HG03432 (cell line): Measurements from ENCODE around the gene TEX51.
A peak's percentile ranks its signal among the peaks of the same experiment; 100 is the strongest.

Source experiments
- ATAC-seq: cut with Tn5 transposase; IDR thresholded peaks from one replicate; pipeline ENCODE4 v1.9.1; 2021; ENCODE audit warnings: mild to moderate bottlenecking, moderate library complexity; ENCODE audit not compliant: unreplicated experiment

The TEX51 gene

DNA sequence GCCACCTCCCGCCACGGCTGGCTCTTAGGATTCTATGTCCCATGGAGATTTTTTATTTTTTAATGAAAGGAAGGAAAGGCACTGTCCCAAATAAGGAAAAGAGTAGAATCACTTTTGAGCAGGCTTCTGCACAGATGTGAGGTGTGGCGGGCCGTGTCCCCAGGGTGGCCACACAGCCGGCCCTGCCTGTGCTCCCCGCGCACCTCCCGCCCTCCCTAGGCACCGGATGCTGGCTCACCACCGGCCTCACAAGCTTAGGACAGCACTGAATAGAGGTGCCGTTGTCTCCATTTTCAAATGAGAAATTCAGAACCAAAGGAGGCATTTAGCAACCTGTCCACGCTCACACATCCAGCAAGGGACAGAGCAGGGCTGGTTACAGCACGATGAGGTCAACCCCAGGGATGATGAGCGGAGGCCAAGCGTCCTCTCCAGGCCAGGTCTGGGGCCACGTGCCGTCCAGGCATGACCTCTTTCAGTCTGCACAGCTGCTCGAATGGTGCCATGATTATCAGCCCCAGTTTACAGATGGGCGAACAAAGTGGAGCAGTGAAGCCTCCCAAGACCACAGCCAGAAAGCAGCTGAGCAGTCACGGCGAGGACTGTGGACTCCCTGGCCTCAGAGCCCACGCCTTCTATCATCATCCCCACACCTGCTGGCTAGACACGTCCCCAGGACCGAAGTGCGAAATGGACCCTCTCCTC, 20.7 kb upstream of the TEX51 start:
- ATAC-seq, result no peak

DNA sequence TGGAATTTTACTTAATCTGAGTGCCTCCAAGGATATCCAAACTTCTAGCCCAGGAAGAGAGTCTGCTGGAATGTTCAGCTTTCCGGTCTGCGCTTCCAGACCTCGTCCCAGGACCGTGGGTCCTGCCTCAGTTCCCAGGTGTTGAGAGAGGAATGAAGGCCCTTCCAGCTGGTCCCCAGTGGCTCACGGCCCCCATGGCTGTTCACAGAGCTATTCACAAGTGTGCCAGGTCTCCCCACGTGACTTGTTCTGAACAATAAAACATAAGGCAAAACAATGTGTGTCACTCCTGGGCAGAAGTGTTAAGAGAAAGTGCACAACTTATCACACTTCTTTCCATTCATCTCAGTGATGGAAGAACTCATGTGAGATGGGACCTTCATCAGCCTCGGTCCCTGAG, 20.1 kb upstream of the TEX51 start:
- ATAC-seq, result no peak

DNA sequence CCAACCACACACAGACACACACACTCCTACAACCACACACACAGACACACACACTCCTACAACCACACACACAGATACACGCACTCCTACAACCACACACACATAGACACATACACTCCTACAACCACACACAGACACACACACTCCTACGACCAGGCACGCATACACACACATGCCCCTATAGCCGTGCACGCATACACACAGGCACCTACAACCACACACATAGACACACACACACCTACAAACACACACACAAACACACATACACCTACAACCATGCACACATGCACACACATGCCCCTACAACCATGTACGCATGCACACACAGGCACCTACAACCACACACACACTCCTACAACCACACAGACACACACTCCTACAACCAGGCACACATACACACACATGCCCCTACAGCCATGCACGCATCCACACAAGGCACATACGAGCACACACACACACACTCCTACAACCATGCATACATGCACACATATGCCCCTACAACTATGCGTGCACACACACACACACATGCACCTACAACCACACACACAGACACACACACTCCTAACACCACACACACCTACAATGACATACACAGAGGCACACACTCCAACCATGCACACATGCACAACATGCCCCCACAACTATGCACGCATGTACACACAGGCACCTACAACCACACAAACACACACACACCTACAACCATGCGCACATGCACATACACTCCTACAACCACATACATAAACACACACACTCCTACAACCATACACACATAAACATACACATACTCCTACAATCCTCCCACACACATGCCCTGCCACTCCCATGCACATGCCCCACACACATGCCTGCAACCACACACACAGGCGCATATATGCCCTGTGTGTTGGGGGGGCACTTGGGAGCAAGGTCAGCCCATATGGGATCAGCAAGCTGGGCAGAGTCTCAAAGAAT, 19.1 kb upstream of the TEX51 start:
- no peak for ATAC-seq

DNA sequence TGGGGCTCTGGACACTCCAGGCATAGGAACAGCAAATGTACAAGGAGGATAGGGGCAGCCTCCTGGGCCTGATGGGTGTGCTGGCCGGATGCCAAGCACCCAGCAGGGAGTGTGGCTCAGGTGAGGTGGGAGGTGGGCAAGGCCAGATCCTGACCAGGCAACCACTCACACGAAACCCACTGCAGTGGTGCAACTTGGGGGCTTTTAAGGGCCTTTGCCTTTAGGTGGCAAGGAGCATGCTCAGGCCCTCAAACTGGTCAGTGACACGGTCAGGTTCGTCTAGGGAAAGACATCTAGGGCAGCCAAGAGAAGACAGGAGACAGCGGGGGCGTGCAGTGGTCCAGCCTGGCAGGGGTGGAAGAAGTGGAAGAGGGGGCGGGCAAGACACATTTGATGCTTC, 18.4 kb upstream of the TEX51 start:
- no peak for ATAC-seq

DNA sequence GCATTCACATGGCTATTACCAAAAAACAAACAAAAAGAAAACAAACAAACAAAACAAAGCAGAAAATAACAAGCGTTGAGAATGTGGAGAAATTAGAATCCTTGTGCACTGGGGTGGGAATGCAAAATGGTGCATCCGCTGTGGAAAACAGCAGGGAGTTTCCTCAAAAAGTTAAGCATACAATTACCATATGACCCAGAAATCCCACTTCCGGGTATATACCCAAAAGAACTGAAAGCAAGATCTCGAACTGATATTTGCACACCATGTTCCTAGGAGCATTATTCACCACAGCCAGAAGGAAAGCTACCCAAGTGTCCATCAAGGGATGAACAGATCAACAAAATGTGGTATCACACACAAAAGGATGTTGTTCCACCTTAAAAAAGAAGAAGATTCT, 17.9 kb upstream of the TEX51 start:
- no peak for ATAC-seq

DNA sequence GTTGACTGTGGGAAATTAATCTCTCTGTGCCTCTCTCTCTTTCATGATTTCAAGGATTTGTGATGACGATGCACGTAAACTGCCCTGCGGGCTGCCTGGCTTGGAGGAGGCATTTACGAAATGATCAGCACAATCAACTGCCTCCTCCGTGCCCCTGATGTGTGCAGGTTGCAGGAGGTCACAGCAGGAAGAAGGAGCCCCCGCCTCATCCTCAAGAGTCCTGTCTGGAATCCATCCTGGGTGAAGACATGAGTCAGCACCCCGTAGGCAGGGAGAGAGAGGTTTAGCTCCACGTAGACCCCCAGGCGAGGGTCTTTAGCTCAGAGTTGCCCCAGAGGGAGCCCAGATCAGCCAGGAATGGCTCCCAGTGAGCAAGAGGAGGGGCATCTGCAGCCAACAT, 17.1 kb upstream of the TEX51 start:
- ATAC-seq, result no peak

DNA sequence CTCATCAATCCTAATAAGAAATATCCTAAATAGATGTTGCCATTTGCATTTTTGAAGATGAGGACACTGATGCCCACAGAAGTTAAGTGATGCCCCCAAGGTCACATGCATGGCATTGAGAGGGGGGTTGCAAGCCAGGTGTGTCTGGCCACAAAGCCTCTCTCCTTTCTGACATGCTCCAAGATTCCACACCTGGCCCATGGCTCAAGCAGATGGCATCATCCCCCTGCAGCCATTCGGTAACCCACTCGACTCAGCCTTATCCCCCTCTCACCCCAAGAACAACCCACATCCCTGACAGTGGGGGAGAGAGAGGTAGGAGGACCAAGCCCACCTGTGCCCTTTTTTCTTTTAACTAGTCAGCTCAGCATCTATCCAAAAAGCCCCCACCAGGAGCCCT, 16.5 kb upstream of the TEX51 start:
- ATAC-seq, result no peak

DNA sequence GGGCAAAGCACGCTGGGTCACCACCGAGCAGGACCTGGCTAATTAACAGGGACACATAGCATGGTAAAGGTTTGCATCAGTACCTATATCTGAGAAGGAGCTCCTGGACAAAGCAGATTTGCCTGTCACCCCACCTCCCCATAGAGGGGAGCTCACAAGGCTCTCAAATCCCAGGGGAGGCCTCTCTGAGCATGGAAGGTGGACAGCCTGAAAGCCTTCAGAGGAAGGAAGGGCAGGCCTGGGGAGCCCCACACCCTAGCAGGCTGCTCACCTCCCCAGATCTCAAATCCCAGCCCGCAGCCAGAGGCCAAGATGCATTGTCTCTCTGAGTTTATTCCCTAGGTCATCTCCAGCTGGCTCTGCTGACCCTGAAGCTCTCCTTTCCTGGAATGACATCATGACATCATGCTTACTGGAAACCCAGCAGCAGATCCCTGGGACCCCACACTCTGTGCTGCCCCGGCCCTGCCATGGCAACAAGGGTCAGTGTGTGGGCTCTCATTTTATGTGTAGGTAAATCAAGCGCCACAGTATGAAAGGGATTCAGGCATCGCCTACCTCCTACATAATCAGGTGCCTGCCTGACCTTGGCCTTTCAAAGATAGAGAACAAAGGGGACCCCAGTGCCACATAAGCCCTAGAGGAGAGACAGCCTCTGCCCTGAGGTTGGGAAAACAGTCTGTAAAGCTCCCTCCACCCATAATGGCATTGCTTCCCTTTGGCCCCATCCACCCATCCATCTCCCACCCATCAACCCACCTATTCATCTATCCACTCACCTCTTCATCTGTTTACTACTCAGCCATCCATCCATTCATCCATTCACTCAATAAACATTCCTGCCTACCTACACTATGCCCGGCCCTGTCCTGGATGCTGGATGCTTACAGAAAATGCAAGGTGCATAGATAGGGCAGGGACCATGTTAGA, 15.7 kb upstream of the TEX51 start:
- no peak for ATAC-seq

DNA sequence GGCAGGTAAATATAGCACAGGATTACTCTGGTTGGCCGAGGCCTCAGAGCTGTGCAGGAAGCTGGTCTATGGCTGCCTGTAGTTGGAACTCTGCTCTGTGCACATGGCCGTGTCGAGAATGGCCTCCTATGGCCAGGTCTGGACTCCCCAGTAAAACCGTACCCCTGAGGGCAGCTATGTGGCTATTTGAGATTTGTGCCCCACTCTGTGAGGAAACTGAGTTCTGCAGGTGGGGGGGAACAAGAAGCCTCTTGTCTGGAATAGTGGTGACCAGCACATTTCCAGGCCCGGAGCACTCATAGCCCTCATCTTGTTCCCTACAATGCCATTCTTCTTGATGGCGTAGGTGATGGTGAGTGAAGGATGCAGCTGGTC, 15.0 kb upstream of the TEX51 start:
- no peak for ATAC-seq

DNA sequence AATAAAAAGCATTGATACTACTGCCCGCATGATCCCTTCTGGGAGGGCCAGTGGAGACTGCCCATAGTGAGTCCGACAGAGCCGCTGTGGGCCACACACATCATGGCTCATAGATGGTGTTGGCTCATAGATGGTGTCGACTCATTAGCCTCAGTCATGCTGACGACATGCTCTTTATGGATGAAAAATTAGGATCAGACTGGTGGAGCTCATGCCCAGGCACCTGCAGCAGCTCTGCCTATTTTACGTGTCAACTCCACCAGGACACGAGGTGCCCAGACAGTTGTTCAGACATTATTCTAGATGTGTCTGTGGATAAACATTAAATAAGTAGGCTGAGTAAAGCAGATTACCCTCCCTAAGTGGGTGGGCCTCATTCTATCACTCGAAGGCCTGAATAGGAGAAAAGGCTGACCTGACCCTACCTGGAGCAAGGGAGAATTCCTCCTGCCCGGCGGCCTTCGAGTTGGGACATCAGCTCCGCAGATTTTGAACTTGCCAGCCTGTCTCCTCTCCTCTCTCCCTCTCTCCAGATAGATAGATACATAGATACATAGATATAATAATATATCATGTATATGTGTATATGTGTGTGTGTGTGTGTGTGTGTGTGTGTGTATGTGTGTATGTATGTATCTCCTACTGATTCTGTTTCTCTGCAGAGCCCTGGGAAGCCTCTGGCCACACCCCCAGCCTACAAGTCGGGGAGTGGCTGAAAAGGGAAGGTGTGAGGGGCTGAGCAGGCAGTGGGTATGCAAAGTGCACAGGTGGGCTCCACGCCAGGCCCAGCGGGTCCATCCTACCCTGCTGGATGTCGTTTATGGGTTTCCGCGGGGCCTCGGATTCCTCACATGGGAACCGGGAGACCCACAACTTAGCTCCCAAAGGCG, 13.6 kb upstream of the TEX51 start:
- no peak for ATAC-seq

DNA sequence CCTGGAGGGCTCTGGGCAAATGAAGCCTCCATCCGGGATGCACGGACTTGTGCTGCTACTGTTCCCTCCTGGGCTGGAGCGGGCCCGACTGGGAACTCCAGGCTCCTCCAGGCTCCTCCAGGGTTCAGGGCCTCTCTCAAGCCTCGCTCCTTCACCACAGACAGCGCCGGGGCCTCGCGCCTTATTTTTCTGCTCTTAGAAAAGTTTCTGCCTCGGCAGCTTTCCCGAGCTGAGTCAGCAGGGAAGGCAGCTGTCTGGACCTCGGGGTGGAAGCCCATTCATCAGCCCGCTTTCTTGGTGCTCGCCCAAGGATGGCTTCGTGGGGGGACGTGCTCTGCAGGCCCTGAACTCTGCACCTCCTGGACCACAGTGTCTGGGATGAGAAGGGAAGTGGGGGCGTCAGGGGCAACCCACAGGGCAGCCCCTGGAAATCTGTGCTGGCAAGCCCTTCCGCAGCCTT, 12.9 kb upstream of the TEX51 start:
- ATAC-seq, result peak; percentile 2

DNA sequence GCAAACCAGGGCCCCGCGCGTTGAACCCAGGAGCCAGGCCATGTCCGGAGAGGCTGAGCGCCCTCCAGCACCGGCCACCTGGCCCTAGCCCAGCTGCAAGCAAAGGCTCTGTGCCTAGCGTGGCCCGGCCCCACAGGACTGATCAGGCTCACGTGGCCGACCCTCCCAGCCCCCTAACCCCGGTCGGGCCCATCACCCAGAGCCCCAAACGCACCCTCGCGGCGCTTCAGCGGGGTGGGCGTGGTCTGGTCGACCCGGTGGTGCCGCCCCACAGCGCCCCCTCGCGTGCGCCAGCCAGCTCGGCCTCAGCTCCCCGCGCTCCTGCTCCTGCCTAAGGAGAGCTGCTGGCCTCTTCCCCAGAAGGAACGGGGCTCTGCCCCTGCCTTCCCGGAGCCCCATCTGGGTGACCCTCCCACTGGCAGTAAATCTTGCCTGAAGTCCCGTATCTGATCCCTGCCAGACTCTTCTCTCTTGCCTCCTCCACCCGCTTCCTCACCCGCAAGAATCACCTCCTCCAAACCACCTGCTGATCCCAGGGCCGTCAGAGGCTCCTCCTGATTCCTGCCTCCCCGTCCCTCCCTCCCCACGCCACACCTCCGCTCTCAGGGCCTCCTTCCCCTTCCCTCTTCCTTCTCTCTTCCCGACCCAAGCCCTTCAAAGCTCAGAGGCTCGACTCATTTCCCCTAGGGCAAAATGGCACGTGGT, 12.3 kb upstream of the TEX51 start:
- peak; percentile 95 for ATAC-seq

DNA sequence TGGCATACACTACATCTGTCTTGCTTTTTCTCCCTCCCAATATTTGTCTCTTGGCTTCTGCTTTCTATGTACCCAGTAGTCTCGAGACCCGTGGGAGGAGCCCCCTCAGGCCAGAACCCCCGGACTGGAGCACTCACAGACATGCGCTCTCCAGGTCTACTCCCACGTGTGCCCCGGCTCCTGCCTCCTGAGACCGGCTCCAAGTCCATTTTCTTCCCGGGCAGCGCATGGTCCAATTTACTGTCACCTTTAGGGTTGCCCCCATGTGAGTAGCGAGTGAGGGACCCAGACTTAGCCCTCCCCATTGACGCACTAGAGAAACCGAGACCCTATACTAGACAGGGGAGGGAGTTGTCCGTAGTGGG, 11.8 kb upstream of the TEX51 start:
- no peak for ATAC-seq

DNA sequence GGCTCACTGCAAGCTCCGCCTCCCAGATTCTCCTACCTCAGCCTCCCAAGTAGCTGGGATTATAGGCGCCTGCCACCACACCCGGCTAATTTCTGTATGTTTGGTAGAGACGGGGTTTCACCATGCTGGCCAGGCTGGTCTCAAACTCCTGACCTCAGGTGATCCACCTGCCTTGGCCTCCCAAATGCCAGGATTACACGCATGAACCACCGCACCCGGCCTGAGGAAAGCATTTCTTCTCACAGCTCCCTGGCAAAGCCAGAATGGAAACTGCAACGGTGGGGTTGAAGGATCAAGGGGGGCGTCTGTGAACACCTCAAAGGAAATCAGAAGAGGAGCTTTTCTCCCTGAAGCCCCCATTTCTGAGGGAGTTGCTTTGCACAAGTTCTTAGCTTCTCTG, 11.2 kb upstream of the TEX51 start:
- no peak for ATAC-seq

DNA sequence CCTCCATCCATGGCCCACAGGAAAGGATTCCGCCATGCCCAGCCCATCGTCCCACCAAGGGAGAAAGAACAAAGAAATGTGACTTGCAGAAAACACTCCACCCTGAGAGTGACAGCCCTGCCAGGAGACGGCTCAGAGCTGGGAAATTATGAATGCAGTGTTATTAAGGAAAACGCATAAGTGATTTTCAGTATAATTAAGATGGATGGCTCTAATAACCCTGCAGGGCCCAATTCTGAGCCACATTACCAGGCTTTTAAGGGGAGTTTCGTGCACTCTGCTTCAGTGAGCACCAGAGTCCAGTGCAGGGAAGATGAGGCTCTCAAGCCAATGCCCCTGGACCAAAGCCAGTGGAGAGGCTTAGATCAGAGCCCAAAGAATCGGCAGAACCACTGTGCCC, 10.6 kb upstream of the TEX51 start:
- ATAC-seq, result no peak

DNA sequence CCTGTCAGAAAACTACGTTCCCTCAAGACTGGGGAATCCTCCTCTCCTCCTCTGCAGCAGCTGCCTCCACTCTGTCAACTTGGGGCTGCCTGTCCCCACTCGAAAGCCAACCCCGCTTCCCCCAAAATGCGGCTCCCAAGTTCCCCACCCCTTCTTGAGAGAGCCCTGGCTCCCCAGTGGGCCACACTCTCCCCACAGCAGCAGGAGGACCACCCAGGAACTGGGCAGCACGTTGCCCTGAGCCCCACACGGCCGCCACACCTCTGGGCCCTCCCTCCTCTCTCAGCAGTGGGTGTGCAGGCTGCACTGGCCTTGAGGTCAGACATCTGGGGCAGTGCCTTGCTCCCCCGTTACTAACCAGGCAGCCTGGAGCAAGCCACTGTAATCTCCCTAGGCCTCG, 9.6 kb upstream of the TEX51 start:
- ATAC-seq, result no peak

DNA sequence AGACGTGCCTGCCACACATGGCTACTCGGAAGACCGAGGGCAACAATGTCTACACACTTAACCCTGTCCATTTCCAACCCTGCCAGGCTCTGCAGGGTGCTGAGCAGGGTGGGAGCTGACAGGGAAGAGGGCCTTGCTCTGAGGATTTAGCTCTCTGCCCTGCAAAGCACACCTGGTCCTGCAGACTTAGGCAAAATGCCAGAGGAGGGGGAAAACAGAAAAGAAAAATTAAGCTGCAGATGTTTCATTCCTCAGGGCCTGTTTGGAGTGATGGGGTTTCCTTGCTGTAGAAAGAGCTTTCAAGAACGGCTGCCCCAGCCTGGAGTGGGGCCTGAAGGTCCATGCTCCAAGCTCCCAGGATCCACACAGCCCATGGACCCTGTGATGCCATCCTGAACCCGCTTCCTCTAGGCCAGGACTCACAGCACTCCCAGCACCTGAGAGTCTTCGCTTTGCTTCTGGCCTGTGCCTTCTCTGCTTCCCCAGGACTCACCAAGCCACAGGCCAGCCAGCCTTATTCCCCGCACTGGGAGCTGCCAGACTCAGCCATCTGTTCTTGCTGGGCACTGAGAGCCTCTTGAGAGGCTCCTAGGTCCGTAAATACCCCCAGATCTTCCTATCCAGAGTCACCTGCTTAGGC, 9.1 kb upstream of the TEX51 start:
- ATAC-seq, result no peak

DNA sequence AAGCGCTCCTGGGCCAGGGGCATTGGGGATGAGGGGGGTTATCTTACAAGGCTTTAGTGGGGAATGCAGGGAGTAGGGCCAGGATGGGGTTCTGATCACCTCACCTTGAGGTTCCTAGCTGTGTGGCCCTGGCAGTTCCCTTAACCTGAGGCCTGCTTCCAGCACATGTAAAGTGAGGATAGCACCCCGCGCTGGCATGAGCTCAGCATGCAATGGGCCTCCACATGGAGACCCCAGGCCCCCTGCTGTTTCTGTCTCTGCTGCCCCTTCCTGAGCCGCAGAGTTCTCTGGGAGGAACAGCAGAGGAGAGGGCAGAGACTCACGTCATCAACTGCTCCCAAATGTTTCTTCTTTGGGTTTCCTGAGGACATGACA, 8.6 kb upstream of the TEX51 start:
- ATAC-seq, result no peak
